Inflammatory macrophage treated with lipopolysaccharide for 4 hours (primary cell): ENCODE results near the gene MARCHF6.
A peak's percentile ranks its signal among the peaks of the same experiment; 100 is the strongest.

ENCODE experiments used
- DNase-seq: peaks from one replicate; pipeline ENCODE4 v3.0.0-alpha.2; 2020

Gene MARCHF6, protein sequence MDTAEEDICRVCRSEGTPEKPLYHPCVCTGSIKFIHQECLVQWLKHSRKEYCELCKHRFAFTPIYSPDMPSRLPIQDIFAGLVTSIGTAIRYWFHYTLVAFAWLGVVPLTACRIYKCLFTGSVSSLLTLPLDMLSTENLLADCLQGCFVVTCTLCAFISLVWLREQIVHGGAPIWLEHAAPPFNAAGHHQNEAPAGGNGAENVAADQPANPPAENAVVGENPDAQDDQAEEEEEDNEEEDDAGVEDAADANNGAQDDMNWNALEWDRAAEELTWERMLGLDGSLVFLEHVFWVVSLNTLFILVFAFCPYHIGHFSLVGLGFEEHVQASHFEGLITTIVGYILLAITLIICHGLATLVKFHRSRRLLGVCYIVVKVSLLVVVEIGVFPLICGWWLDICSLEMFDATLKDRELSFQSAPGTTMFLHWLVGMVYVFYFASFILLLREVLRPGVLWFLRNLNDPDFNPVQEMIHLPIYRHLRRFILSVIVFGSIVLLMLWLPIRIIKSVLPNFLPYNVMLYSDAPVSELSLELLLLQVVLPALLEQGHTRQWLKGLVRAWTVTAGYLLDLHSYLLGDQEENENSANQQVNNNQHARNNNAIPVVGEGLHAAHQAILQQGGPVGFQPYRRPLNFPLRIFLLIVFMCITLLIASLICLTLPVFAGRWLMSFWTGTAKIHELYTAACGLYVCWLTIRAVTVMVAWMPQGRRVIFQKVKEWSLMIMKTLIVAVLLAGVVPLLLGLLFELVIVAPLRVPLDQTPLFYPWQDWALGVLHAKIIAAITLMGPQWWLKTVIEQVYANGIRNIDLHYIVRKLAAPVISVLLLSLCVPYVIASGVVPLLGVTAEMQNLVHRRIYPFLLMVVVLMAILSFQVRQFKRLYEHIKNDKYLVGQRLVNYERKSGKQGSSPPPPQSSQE

DNA sequence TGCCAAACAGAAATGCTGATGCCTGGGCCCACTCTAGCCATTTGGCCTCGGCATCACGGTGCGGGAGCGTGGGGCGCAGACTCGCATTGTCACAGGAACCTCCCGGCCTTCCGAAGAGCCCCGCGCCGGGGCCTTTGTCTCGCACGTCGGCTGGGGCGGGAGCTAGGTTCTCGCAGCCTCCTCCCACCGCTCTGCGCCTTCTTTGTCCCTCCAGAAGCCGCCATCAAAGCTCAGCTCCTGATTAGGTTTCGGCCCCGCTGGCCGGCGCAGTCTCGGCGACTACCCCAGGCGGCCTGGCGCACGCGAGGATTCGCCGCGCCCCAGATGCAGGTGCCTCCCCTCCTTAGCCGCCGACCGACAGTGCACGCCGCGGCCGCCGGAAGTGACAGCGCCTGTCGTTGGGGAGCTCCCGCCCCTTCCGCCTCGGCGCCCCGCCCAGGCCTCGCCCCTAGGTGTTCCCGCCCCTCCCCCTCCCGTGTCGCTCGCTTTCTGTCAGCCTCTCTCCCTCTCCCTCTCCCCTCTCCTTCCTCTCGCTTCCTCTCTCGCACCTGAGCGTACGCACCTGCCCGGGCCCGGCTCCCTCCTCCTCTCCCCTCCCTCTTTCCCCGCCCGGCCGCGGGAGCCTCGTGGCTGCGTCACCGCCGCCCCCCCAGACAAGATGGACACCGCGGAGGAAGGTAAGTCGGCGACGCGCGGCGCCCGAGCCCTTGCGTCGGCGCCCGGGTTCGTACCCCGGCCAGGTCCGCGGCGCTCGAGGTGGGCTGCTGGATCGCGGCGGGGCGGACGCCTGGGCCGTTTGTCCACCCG lies at the start of gene MARCHF6:
TSS of gene MARCHF6 (plus strand) at position 455 of the 807 bp plus-strand sequence. CDS start at position 659, 204 bp downstream.
- DNase-seq, result peak; percentile 90

- DNase-seq, result no peak
Measured at GRCh38 chr5:10303699-10304170, 49.8 kb upstream of the MARCHF6 start.

- DNase-seq, result no peak
Measured at GRCh38 chr5:10304932-10305331, 48.6 kb upstream of the MARCHF6 start.

DNA sequence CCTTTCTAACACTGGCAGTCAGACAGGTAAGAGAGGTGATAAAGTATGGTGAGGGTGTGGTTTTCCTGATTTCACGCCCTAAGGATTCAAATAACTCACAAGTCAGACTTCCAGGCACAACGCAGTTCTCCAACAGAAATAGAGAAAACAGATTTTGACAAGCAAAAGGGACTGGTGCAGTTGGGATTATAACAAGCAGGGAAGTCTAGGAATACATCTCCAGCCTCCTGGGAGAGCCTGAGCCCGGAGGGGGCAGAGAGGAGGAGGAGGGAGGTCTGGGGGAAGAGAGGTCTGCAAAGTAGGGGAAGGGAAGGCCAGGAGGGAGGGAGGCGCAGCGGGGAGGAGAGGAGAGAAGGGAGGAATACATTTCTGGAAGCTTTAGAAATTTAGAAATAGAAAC lies 47.4 kb upstream of the MARCHF6 start:
- no peak for DNase-seq

GRCh38 chr5:10306806-10307205 lies 46.7 kb upstream of the MARCHF6 start:
- DNase-seq, result no peak

DNA sequence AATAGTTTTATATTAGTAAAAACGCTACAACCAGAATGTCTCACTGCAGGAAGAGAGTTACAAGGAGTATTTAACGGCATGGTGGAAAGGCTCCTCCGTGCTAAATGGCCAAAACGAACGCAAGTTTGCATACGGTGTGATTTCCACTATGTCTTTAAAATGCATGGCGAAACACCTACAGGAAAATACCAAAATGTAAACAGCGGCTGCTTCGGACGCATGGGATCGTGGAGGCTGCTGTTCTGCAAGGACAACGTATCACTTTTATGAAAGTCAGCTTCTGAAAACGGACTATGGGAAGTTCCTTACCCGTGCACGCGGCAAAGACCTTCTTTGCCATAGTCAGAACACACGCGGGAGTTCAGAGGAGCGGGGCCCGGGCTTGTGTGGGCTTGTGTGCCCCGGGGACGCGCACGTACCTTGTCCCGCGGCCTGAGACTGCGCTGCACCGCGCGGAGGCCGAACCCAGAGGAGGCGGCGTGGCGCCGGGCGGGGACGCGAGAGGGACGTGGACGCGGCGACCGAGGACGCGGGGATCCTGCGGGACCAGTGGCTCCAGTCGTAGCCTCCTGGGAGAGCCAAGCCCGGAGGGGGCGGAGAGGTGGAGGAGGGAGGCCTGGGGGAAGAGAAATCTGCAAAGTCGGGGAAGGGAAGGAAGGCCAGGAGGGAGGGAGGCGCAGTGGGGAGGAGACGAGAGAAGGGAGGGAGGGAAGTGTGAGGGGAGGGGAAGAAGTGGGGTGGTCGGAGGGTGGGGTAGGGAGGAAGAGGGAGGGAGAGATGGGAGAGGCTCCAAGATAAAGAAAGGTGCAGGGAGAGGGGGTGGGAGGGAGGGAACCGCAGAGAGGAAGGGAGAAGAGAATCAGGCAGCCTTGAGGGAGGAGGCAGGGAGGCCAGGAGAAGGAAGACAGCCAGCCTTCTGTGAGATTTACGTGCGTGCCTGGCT lies 46.0 kb upstream of the MARCHF6 start, which contains the start of gene CMBL:
TSS of gene CMBL (minus strand) at position 697 of the 943 bp plus-strand sequence. CDS start 17,140 bp downstream, outside the sequence.
- peak; percentile 23 for DNase-seq

DNA sequence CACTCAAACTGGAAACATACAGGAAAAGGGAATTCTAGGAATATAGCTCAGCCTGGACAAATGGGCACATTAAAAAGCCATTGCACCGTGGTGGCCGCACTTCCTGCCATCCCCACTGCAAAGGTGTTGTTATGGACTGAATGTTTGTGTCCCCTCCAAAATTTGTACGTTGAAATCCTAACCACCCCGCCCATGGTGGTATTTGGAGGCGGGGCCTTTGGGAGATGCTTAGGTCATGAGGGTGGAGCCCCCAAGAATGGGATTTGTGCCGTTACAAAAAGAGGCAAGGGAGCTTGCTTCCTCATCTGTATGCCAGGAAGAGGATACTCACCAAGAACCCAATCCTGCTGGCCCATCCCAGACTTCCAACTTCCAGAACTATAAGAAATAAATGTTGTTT lies 44.7 kb upstream of the MARCHF6 start:
- no peak for DNase-seq

- no peak for DNase-seq
Measured at GRCh38 chr5:10310066-10310779, 43.3 kb upstream of the MARCHF6 start.

DNA sequence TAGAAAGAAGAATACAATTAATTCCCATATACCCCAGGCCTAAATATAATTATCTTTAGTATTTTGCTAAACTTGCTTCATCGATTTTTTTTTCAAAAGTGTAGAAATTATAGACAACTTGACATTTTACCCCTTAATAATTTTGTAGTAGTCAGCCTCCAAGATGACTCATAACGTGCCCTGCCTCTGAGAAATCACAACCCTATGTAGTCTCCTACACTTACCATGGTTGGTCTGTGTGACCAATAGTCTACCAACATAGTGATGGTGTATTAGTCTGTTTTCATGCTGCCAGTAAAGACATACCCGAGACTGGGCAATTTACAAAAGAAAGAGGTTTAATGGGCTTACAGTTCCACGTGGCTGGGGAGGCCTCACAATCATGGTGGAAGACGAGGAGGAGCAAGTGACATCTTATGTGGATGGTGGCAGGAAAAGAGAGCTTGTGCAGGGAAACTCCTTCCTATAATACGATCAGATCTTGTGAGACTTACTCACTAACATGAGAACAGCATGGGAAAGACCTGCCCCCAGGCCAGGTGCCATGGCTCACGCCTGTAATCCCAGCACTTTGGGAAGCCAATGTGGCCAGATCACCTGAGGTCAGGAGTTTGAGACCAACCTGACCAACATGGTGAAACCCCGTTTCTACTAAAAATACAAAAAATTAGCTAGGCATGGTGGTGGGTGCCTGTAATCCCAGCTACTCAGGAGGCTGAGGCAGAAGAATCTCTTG lies 42.5 kb upstream of the MARCHF6 start:
- peak; percentile 22 for DNase-seq

GRCh38 chr5:10311595-10312425 lies 41.7 kb upstream of the MARCHF6 start:
- peak; percentile 25 for DNase-seq

DNA sequence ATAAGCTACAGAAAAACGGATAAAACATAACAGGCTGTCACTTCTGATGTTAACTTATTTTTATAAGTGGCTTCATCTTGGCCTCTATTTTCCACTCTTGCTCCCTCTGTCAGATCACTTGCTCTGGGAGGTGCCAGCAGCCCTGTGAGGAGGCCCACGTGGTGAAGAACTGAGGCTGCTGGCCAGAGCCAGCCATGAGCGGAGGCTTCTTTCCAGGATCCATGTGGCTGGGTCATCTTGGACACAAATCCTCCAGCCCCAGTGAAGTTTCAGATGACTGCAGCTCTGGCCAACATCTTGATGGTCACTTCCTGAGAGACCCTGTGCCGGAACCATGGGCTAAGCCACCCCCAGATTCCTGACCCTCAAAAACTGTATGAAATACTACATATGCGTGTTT lies 38.3 kb upstream of the MARCHF6 start:
- no peak for DNase-seq

GRCh38 chr5:10315824-10316509 lies 37.5 kb upstream of the MARCHF6 start:
- DNase-seq, result no peak

- peak; percentile 37 for DNase-seq
Measured at GRCh38 chr5:10317825-10318682, 35.4 kb upstream of the MARCHF6 start.

DNA sequence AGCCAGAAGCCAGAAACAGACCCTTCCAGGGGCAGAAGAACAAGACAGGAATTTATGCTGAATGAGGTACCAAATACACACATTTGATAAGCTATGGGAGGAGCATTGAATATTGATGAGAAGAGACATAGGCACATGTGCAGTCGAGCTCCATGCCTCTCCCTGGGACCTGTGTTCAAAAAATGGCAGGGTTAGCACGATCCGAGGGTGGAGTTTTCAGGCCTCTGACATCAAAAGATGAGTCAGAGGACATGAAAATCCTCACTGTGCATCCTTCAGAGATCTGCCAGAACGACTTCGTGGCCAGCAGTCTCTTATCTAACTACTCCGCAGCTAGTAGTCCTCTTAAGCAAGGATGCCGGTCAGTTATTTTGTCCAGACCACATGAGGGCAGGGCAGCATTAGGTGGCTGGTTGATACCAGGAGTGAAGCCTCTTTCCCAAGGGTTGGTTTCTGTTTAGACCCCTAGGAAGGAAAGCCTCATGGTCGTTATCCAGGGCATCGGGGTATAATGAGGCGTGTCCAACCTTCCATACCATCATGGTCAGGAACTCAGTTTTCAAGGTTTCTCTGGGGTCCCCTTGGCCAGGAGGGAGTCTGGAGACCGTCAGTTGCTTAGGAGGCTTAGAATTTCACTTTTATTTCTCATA lies 34.2 kb upstream of the MARCHF6 start:
- no peak for DNase-seq

- no peak for DNase-seq
Measured at GRCh38 chr5:10320793-10321192, 32.7 kb upstream of the MARCHF6 start.

DNA sequence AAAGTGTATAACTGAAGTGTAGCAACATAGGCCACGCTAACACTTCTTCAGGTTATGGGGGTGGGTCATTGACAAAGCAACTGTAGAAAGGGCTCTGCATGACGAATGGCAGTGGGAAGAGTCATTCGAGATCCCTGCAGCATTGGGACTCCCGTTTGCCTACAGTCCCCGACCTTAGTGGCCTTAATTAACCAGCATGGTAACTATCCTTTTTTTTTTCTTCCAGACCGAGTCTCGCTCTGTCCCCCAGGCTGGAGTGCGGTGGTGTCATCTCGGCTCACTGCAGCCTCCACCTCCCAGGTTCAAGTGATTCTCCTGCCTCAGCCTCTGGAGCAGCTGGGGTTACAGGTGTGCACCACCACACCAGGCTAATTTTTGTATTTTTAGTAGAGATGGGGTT lies 31.6 kb upstream of the MARCHF6 start:
- no peak for DNase-seq
